GM23338 (cell line): ENCODE results near the gene CSNK1E. TPM values are rescaled to one million over a fixed set of nuclear protein-coding genes. Genes with fewer than 3 reads are reported as not detected.

ENCODE experiments used
- ATAC-seq: fragments of 200-7000 bp; cut with Tn5 transposase; 3 replicates; pipeline ENCODE4 v1.9.1; 2020
- DNase-seq: peaks from one replicate; pipeline ENCODE4 v3.0.0-alpha.2; 2015; ENCODE audit warnings: low spot score
- H2AFZ ChIP-seq: fragments of 200-600 bp; sonication (generic); 2 replicates; pipeline ENCODE4 v1.8.0; 2016; ENCODE audit warnings: antibody characterized with exemption, mild to moderate bottlenecking, moderate library complexity
- H3F3A ChIP-seq: fragments of 200-600 bp; sonication (generic); replicated peaks from 2 replicates; pipeline ENCODE4 v1.8.0; 2017; ENCODE audit warnings: antibody characterized with exemption, mixed run types, low read depth
- H3K27ac ChIP-seq: fragments of 200-600 bp; sonication (generic); 2 replicates; pipeline ENCODE4 v1.6.1; 2016; ENCODE audit warnings: low read depth
- H3K27me3 ChIP-seq: fragments of 200-600 bp; sonication (generic); 2 replicates; pipeline ENCODE4 v1.8.0; 2016; ENCODE audit warnings: mild to moderate bottlenecking, mixed run types, moderate library complexity; ENCODE audit not compliant: insufficient read depth
- H3K36me3 ChIP-seq: fragments of 200-600 bp; sonication (generic); 2 replicates; pipeline ENCODE4 v1.8.0; 2016; ENCODE audit warnings: mild to moderate bottlenecking; ENCODE audit not compliant: insufficient read depth
- H3K4me1 ChIP-seq: fragments of 200-600 bp; sonication (generic); 2 replicates; pipeline ENCODE4 v1.8.0; 2016; ENCODE audit warnings: mild to moderate bottlenecking, moderate library complexity; ENCODE audit not compliant: insufficient read depth
- H3K4me2 ChIP-seq: fragments of 200-600 bp; sonication (generic); 2 replicates; pipeline ENCODE4 v1.7.1; 2017; ENCODE audit warnings: mixed run types
- H3K4me3 ChIP-seq: fragments of 200-600 bp; sonication (generic); 2 replicates; pipeline ENCODE4 v1.6.1; 2016; ENCODE audit warnings: mixed run types
- H3K79me2 ChIP-seq: fragments of 200-600 bp; sonication (generic); replicated peaks from 2 replicates; pipeline ENCODE4 v1.8.0; 2017; ENCODE audit warnings: mild to moderate bottlenecking; ENCODE audit not compliant: insufficient read depth
- H3K9me2 ChIP-seq: fragments of 200-600 bp; sonication (generic); 2 replicates; pipeline ENCODE4 v1.8.0; 2017; ENCODE audit not compliant: insufficient read depth
- H4K20me1 ChIP-seq: fragments of 200-600 bp; sonication (generic); replicated peaks from 2 replicates; pipeline ENCODE4 v1.8.0; 2017; ENCODE audit warnings: mild to moderate bottlenecking; ENCODE audit not compliant: insufficient read depth
- H3K27ac Mint-ChIP-seq: 2 replicates; pipeline ENCODE4 v1.8.0; 2020; ENCODE audit warnings: inconsistent platforms, mild to moderate bottlenecking, moderate library complexity, mixed read lengths
- H3K27me3 Mint-ChIP-seq: 3 replicates; pipeline ENCODE4 v1.8.0; 2022; ENCODE audit warnings: low read depth, mild to moderate bottlenecking, moderate library complexity, mixed read lengths, inconsistent platforms; ENCODE audit not compliant: insufficient read depth, poor library complexity
- H3K36me3 Mint-ChIP-seq: 3 replicates; pipeline ENCODE4 v1.8.0; 2021; ENCODE audit warnings: low read depth, mild to moderate bottlenecking, inconsistent platforms, moderate library complexity, mixed read lengths
- H3K4me1 Mint-ChIP-seq: 3 replicates; pipeline ENCODE4 v1.8.0; 2020; ENCODE audit warnings: mild to moderate bottlenecking, inconsistent platforms, mixed read lengths
- H3K4me3 Mint-ChIP-seq: 3 replicates; pipeline ENCODE4 v1.8.0; 2021; ENCODE audit warnings: moderate library complexity, mild to moderate bottlenecking, inconsistent platforms, mixed read lengths
- H3K9me3 Mint-ChIP-seq: 3 replicates; pipeline ENCODE4 v1.8.0; 2020; ENCODE audit warnings: moderate library complexity, mild to moderate bottlenecking, inconsistent platforms, mixed read lengths
- CREB1 ChIP-seq: fragments of 250-450 bp; sonication (Bioruptor Pico); IDR thresholded peaks from 2 replicates; pipeline ENCODE4 v1.5.0; 2020; ENCODE audit warnings: low read depth, mild to moderate bottlenecking, moderate library complexity
- EZH2 ChIP-seq: fragments of 200-600 bp; sonication (generic); IDR thresholded peaks from one replicate; pipeline ENCODE4 v1.8.0; 2017; ENCODE audit warnings: antibody characterized with exemption, mild to moderate bottlenecking, low read depth; ENCODE audit not compliant: unreplicated experiment
- EZH2phosphoT487 ChIP-seq: fragments of 200-600 bp; sonication (generic); IDR thresholded peaks from one replicate; pipeline ENCODE4 v1.8.1; 2018; ENCODE audit warnings: antibody characterized with exemption; ENCODE audit not compliant: unreplicated experiment
- JUNB ChIP-seq: IDR thresholded peaks from one replicate; pipeline ENCODE4 v1.6.1; 2016; ENCODE audit warnings: antibody characterized with exemption; ENCODE audit not compliant: unreplicated experiment
- NANOG ChIP-seq: IDR thresholded peaks from 2 replicates; pipeline ENCODE4 v1.6.1; 2016; ENCODE audit warnings: antibody characterized with exemption, borderline replicate concordance
- STAT1 ChIP-seq: IDR thresholded peaks from one replicate; pipeline ENCODE4 v1.6.1; 2016; ENCODE audit warnings: antibody characterized with exemption; ENCODE audit not compliant: unreplicated experiment
- ZNF114 ChIP-seq: fragments of 250-450 bp; sonication (Bioruptor Pico); IDR thresholded peaks from 2 replicates; pipeline ENCODE4 v1.5.0; 2020; ENCODE audit warnings: mild to moderate bottlenecking, moderate library complexity
- polyA plus RNA-seq: library from polyadenylated mRNA; unstranded; fragments of >200 nt; fragmentation: Nextera tagmentation; extraction: Ambion mirVana; gene quantifications from 2 replicates; pipeline ENCODE4 v1.2.1, GENCODE V29; 2016
- total RNA-seq: library from RNA; depleted of rRNA; stranded (reverse); fragments of >200 nt; shearing (Covaris generic); gene quantifications from 2 replicates; pipeline ENCODE4 v1.2.3, GENCODE V29; 2014
- TF ChIP-seq, protein P1 (sequence below): IDR thresholded peaks from one replicate; pipeline ENCODE4 v1.6.1; 2018; ENCODE audit warnings: antibody characterized with exemption; ENCODE audit not compliant: unreplicated experiment
- TF ChIP-seq, protein P2 (sequence below), 2 experiments: fragments of 200-600 bp in 1 of 2; sonication (generic) in 1 of 2; conservative IDR thresholded peaks; 2 replicates each; pipeline versions ENCODE4 v1.5.1 to v1.6.1; 2016 to 2017; ENCODE audit warnings: antibody characterized with exemption in 2 of 2, low read depth in 2 of 2, mild to moderate bottlenecking in 2 of 2, moderate library complexity in 1 of 2
- TF ChIP-seq, protein P3 (sequence below): IDR thresholded peaks from 2 replicates; pipeline ENCODE4 v1.6.1; 2016; ENCODE audit warnings: antibody characterized with exemption

Gene CSNK1E
- total and polyA plus RNA-seq, 2 experiments from 2014 or later: 180 to 259 TPM

DNA sequence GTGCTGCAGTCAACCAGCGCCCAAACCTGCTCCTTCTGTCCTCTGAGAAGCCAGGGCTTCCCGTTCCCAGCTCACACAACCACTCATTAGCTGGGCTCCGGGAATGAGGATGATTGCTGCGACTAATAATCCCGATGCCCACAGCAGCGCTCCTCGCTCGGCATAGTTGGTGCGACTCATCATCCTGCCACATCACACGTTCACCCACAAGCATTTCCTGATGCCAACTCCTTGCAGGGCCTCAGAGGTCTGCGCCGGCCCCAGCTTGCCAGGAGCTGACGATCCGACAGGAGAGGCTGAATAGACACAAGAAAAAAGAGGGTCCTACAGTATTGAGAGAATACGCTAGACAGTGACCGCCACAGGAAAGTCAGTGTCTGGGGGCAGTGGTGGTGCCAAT, 10.6 kb upstream of the CSNK1E start:
- Histone ChIP-seq H3K9me2 (no peaks in the 10 kb centered on the region), H3K4me3 (no peak overlapping the region), H3K4me1 (peaks cover 43% of the 10 kb centered on the region), H2AFZ (no peak overlapping the region), H3K4me2 (no peak overlapping the region; the same call in 1 of the 2 replicates), H3F3A (peaks cover 34% of the 10 kb centered on the region), H3K79me2 (peaks cover 54% of the 10 kb centered on the region), H3K36me3 (peaks cover 3% of the 10 kb centered on the region; the same call in 1 of the 2 replicates), H4K20me1 (no peaks in the 10 kb centered on the region), H3K27me3 (no peaks in the 10 kb centered on the region), H3K27ac (peak overlapping the region; percentile 99)
- no peak for ATAC-seq
- Mint-ChIP-seq H3K4me1 (peaks cover 47% of the 10 kb centered on the region), H3K4me3 (no peak overlapping the region; the same call in 2 of the 3 replicates), H3K9me3 (no peaks in the 10 kb centered on the region), H3K27me3 (peaks cover 25% of the 10 kb centered on the region), H3K27ac (peak overlapping the region; percentile 93), H3K36me3 (peaks cover 10% of the 10 kb centered on the region; the same call in 2 of the 3 replicates)
- TF ChIP-seq, protein P1, sequence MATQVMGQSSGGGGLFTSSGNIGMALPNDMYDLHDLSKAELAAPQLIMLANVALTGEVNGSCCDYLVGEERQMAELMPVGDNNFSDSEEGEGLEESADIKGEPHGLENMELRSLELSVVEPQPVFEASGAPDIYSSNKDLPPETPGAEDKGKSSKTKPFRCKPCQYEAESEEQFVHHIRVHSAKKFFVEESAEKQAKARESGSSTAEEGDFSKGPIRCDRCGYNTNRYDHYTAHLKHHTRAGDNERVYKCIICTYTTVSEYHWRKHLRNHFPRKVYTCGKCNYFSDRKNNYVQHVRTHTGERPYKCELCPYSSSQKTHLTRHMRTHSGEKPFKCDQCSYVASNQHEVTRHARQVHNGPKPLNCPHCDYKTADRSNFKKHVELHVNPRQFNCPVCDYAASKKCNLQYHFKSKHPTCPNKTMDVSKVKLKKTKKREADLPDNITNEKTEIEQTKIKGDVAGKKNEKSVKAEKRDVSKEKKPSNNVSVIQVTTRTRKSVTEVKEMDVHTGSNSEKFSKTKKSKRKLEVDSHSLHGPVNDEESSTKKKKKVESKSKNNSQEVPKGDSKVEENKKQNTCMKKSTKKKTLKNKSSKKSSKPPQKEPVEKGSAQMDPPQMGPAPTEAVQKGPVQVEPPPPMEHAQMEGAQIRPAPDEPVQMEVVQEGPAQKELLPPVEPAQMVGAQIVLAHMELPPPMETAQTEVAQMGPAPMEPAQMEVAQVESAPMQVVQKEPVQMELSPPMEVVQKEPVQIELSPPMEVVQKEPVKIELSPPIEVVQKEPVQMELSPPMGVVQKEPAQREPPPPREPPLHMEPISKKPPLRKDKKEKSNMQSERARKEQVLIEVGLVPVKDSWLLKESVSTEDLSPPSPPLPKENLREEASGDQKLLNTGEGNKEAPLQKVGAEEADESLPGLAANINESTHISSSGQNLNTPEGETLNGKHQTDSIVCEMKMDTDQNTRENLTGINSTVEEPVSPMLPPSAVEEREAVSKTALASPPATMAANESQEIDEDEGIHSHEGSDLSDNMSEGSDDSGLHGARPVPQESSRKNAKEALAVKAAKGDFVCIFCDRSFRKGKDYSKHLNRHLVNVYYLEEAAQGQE: no peak
- TF ChIP-seq ZNF114 (CRISPR knock-in tag): no peak
- DNase-seq: no peak

DNA sequence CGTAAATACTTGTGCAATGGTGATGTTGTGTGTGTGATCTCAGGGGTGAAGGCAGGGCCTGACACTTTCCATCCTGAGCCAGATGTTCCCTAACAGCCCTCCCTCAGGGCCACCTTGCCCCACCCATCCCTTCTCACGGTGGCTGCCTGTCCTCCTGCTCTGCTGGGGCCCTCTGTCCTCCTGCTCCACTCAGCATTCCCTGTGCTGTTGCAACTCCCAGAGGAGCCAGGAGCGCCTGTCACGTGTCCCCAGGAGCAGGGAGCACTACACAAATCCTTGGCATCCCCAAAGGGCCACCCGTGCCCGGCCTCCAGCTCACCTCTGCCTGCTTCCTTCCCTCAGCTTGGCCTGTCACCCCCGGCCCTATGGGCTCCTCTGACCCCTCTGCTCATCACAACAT, 10.2 kb upstream of the CSNK1E start:
- Histone ChIP-seq H3K36me3 (peaks cover 3% of the 10 kb centered on the region; the same call in 1 of the 2 replicates), H3K27me3 (no peaks in the 10 kb centered on the region), H4K20me1 (no peaks in the 10 kb centered on the region), H3K9me2 (no peaks in the 10 kb centered on the region), H2AFZ (no peak overlapping the region), H3K79me2 (peaks cover 54% of the 10 kb centered on the region), H3F3A (peaks cover 34% of the 10 kb centered on the region), H3K27ac (peak overlapping the region; percentile 99), H3K4me3 (no peak overlapping the region), H3K4me2 (no peak overlapping the region; the same call in 1 of the 2 replicates), H3K4me1 (peaks cover 42% of the 10 kb centered on the region)
- peaks cover 48% of the 10 kb centered on the region for H3K4me1 Mint-ChIP-seq
- H3K27ac Mint-ChIP-seq: peak overlapping the region; percentile 93
- H3K4me3 Mint-ChIP-seq: no peak overlapping the region; the same call in 2 of the 3 replicates
- ATAC-seq: no peak
- H3K9me3 Mint-ChIP-seq: no peaks in the 10 kb centered on the region
- H3K36me3 Mint-ChIP-seq: peaks cover 12% of the 10 kb centered on the region; the same call in 2 of the 3 replicates
- no peak for DNase-seq
- H3K27me3 Mint-ChIP-seq: peaks cover 28% of the 10 kb centered on the region
- TF ChIP-seq EZH2 (no peak), NANOG (no peak), CREB1 (CRISPR knock-in tag) (no peak), ZNF114 (CRISPR knock-in tag) (no peak), STAT1 (no peak), EZH2phosphoT487 (no peak), JUNB (no peak)
- TF ChIP-seq, protein P2, sequence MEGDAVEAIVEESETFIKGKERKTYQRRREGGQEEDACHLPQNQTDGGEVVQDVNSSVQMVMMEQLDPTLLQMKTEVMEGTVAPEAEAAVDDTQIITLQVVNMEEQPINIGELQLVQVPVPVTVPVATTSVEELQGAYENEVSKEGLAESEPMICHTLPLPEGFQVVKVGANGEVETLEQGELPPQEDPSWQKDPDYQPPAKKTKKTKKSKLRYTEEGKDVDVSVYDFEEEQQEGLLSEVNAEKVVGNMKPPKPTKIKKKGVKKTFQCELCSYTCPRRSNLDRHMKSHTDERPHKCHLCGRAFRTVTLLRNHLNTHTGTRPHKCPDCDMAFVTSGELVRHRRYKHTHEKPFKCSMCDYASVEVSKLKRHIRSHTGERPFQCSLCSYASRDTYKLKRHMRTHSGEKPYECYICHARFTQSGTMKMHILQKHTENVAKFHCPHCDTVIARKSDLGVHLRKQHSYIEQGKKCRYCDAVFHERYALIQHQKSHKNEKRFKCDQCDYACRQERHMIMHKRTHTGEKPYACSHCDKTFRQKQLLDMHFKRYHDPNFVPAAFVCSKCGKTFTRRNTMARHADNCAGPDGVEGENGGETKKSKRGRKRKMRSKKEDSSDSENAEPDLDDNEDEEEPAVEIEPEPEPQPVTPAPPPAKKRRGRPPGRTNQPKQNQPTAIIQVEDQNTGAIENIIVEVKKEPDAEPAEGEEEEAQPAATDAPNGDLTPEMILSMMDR (conservative IDR thresholded peaks at IDR 0.05; ENCODE audit: low read depth in 2 of 2): no peak
- TF ChIP-seq, protein P1: no peak
- TF ChIP-seq, protein P3, sequence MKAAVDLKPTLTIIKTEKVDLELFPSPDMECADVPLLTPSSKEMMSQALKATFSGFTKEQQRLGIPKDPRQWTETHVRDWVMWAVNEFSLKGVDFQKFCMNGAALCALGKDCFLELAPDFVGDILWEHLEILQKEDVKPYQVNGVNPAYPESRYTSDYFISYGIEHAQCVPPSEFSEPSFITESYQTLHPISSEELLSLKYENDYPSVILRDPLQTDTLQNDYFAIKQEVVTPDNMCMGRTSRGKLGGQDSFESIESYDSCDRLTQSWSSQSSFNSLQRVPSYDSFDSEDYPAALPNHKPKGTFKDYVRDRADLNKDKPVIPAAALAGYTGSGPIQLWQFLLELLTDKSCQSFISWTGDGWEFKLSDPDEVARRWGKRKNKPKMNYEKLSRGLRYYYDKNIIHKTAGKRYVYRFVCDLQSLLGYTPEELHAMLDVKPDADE: no peak
